NCI-H1930 (cell line): ENCODE data around the gene NDOR1.
"Not testable (repeated sequence)": the region's sequence is repeated elsewhere in the genome, so short reads cannot be mapped to it uniquely, and the experiment has no call there.

Experiments
- DNase-seq, 2 experiments: peaks; one replicate each; lab custom pipeline; 2025; lab: John Stamatoyannopoulos, UW

Gene NDOR1

DNA sequence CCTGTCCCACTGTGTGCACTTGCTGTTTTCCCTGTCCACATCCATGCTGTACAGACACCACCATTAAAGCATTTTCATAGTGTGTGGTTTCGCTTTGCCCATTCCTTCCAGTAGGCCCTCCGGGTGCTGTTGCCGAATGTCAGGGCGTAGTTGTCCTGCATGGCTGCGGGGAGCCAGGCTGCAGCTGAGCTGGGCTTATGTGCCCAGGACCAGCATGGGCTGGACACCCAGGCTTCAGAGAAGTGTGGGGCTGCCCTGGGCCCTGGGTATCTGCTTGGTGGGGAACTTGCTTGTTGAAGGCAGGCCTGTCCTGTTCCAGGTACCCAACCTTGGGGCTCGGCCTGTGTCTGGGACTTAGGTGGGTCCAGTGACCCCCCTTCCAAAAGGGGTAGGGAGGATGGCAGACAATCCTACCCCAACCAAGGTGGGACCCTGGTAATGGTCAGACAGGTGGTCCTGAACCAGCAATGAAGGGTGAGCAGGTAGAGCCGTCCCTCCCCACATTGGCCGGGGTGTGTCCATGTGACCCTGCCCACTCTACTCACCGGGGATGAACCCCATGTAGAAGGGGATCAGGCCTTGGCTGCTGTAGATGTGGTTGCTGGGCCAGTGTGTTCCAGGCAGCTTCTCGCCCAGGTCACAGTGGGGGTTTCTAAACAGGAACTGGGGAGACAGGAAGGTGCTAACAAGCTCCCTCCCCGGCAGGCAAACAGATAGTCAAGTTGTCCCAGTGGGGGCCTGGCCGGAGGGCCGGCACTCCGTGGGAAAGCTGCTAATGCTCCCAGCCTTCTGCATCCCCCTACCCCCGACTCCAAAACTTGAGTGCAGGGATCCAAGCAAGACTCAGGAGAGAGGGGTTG lies 38.4 kb downstream of the NDOR1 start:
- no peak for DNase-seq

DNA sequence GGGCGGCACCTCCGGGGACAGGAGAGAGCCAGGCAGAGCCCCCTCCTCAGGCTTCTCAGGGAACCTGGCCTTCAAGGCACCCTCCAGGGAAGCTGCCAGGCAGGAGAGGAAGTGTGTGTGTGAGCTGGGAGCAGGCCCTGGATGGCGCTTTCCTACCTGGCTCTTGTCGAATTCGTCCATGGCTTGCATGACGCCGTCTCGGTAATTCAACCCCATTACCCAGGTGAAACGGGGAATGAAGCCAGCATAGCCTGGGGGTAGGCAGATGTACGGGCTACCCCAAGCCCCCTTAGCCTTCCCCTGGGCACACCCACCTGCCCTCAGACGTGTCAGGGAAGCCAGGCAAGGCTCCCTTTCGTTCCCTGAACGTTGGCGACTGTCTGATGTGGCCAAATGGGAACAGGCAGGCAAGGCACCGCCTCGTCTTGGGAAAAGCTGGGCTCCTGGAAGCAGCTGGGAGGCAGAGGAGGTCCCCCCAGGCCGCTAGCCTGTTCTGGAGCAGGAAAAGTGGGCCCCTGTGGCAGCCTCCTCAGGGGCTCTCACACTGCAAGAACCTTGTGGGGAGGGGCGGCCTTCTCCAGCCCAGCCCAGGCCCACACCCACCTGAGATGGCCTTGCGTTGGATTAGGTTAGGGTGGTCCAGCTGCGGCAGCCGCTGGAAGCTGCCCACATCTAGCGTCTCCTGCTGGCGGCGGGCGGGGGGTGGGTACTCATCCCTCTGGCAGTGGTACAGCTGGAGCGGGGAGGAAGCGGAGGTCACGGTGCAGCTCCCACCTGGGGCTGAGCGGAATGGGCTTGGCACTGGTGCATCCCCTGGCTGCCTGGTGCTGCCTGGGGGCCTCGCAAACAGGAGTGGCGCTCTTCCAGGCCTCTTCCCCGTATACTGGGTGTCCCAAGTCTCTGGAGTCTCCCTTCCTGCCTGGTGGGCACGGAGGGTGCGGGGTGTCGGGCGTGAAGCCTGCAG lies 39.3 kb downstream of the NDOR1 start:
- DNase-seq = no peak

DNA sequence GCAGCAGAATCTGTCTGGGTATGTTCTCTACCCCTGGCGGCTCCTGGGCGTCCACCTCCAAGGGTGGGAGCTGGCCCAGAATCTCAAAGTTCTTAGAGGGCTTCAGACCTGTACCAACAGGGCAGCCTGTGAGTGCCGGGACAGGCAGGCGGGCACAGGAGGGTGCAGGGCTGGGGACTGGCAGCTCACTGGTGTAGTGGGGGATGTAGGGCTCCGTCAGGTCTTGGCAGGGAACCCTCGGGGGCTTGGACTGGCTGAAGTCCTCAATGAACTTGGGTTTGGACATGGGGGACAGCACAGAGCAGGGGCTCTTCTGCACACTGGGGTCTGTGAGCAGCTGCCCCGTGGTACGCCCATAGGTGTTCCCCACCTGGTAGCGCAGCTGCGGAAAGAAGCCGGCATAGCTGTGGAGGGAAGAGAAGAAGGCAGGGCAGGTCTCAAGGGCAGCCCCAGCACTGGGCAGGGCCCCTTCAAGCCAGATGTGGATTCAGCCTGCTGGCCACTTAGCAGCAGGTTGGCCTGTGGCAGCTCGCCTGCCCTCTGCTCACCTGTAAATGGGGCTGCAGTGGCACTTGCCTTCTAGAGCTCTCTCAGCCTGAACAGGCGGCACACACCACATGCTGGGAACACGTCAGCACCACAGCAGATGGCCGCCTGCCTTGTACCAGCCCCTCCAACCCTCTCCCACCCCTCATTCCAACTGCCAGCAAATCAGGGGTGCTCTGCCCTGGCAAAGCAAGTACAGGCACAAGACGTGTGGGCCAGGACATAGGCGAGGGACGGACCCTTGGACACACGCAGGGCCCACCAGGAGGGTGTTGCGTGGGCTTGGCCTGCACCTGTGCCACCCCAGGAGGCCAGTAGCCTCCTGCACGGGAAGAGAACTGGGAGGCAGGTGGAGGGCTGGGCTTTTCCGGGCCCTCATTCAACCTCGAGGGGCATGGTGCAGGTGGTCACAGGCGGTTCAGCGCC lies 40.2 kb downstream of the NDOR1 start:
- DNase-seq = no peak

GRCh38 chr9:137247135-137247915 lies 41.8 kb downstream of the NDOR1 start:
- DNase-seq = no peak

GRCh38 chr9:137247916-137248175 lies 42.3 kb downstream of the NDOR1 start:
- DNase-seq = no peak

GRCh38 chr9:137250329-137251193 lies 45.1 kb downstream of the NDOR1 start:
- DNase-seq = no peak

GRCh38 chr9:137251194-137251461 lies 45.6 kb downstream of the NDOR1 start, which contains the start of gene STPG3:
TSS of gene STPG3 (plus strand) at chr9:137251286. CDS start at chr9:137251287, 1 bp downstream.
- no peak for DNase-seq

- no peak for DNase-seq
Measured at GRCh38 chr9:137251490-137252268, 46.2 kb downstream of the NDOR1 start.

- DNase-seq = no peak
Measured at GRCh38 chr9:137252555-137253506, 47.3 kb downstream of the NDOR1 start.

DNA sequence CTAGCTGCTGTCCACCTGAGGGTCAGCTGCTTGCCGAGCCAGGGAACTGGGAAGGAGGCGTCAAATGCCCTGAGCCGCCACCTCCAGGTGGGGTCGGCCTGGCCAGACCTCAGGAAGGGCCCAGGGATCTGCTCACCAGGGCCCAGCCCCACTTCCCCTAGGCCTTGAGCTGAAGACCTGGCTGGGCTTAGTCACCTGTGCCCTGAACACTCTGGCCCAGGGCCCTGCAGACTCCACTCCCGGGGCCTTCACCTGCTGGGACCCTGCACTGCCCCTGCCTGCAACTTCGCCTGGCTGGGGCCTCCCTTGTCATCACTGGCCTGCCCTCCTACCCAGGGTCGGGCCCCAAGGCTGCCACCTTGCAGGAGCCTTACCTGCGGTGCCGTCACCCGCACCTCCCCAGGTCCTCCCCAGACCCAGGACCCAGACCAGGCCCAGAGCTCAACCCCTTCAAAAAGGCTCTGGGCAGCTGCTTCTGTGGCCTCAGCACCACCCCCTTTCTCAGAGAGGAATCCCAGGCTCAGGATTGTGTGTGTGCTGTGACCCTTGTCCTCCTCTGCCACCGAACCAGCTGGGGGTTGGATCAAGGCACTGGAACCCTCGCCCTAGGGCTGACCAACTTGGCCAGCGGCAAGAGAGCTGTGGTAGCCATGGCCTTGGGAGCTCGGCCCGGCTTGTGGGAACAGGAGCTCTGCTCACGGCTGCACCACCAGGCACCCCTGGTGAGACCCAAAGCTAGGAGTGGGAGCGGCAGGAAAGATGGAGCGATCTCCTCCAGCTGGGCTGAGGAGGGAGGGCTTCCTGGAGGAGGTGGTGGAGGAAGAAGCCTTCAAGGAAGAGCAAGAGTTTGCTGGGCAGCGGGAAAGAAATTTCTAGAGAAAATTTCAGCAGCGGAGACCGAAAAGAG lies 48.5 kb downstream of the NDOR1 start:
- DNase-seq = no peak

- DNase-seq = peak; percentile 69 to 89
Measured at GRCh38 chr9:137254624-137255447, 49.3 kb downstream of the NDOR1 start, which contains the start of gene NELFB. TSS of gene NELFB (plus strand) at chr9:137255327.

DNA sequence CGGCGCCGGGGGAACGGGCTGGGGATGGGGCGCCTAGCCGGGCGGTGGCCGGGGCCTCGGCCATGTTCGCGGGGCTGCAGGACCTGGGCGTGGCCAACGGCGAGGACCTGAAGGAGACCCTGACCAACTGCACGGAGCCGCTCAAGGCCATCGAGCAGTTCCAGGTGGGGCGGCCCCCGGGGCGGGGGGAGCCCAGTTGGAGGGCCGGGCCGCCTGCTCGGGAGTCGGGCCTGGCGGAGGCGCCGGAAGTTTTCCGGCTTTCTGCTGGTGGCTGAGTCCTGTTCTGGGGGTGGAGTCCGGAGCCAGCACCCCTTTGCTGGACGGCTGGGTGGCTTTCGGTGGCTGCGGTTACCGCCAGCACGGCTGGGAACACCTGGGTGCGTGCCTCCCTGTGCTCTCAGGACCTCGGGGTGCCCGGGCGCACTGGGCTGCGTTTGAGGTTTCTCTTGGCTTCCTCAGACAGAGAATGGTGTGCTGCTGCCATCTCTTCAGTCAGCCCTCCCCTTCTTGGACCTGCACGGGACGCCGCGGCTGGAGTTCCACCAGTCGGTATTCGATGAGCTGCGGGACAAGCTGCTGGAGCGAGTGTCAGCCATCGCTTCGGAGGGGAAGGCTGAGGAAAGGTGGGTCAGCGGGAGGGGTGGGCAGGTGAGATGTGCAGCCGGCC lies 50.1 kb downstream of the NDOR1 start:
- no peak for DNase-seq

DNA sequence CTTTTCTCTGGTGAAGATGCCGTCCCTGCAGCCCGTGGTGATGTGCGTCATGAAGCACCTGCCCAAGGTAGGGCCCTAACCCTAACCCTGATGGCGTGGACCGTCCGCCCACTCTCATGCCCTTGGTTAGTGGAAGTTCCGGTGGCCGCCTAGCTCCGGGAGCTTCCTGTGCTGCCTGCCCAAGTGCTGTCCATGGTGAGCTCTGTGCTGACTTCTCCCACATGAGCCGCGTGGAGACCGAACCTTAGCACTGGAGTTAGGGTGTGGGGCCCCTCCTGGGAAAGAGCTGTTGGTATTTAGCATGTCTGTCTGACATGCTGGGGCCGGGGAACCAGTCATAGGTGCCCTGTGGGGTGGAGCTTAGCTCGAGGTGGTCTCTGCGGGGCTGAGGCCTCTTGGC lies 50.9 kb downstream of the NDOR1 start:
- no peak for DNase-seq

DNA sequence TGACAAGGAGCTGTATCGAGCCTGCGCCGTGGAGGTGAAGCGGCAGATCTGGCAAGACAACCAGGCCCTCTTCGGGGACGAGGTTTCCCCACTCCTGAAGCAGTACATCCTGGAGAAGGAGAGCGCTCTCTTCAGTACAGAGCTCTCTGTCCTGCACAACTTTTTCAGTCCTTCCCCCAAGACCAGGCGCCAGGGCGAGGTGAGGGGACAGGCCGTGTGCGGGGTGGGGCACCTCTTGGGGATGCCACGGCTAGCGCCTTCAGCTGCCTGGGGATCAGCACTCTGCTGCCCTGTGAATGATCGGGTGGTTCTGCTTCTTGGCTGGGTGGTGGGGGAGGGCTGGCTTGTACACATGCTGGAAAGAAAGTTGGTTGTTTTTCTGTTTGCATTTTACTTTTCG lies 51.4 kb downstream of the NDOR1 start:
- DNase-seq = no peak

GRCh38 chr9:137262173-137262908 lies 56.8 kb downstream of the NDOR1 start:
- DNase-seq = not testable (repeated sequence)
